ENCODE measurements around the gene SBK2.
A peak's percentile ranks its signal among the peaks of the same experiment; 100 is the strongest.
"Not testable (repeated sequence)": the region's sequence is repeated elsewhere in the genome, so short reads cannot be mapped to it uniquely, and the experiment has no call there.

SBK2 gene

GRCh38 chr19:55536951-55537740 is at the start of gene SBK2:
Gene SBK2 (minus strand): TSS chr19:55537133. CDS start chr19:55536294, 839 bp downstream.
- no peak within 1 kb of the TSS for H3K9ac ChIP-seq (ENCODE audit: low read depth in 1 of 2, low read length in 2 of 2)
- no peak within 1 kb of the TSS for H3K27ac ChIP-seq (ENCODE audit: low read depth, low read length)
- no peaks in the 10 kb centered on the region for H3K36me3 ChIP-seq (ENCODE audit: control insufficient read depth in 1 of 2, insufficient read depth in 2 of 2, low read length in 2 of 2)
- no peaks in the 10 kb centered on the region for H3K9me3 ChIP-seq (ENCODE audit: control insufficient read depth in 1 of 2, low read length in 2 of 2)
- H3K27me3 ChIP-seq (ENCODE audit: control insufficient read depth in 1 of 2, insufficient read depth in 2 of 2, low read length in 2 of 2): no peaks in the 10 kb centered on the region
- H3K4me1 ChIP-seq (ENCODE audit: control insufficient read depth in 1 of 2, insufficient read depth in 2 of 2, low read length in 2 of 2): no peaks in the 10 kb centered on the region
- H3K4me3 ChIP-seq (ENCODE audit: low read depth in 1 of 2, low read length in 2 of 2): no peak within 1 kb of the TSS

GRCh38 chr19:55585658-55586339 is 48.9 kb upstream of the SBK2 start:
- Histone ChIP-seq H3K36me3 (ENCODE audit: control insufficient read depth in 1 of 2, insufficient read depth in 2 of 2, low read length in 2 of 2) (no peaks in the 10 kb centered on the region), H3K27ac (ENCODE audit: low read depth, low read length) (no peak overlapping the region), H3K27me3 (ENCODE audit: control insufficient read depth in 1 of 2, insufficient read depth in 2 of 2, low read length in 2 of 2) (peaks cover 0 to 4% of the 10 kb centered on the region in 2 donors), H3K4me1 (ENCODE audit: control insufficient read depth in 1 of 2, insufficient read depth in 2 of 2, low read length in 2 of 2) (peaks cover 12 to 24% of the 10 kb centered on the region in 2 donors), H3K9ac (ENCODE audit: low read depth in 1 of 2, low read length in 2 of 2) (peak overlapping the region in 1 of 2 donors; percentile 51), H3K9me3 (ENCODE audit: control insufficient read depth in 1 of 2, low read length in 2 of 2) (no peaks in the 10 kb centered on the region), H3K4me3 (ENCODE audit: low read depth in 1 of 2, low read length in 2 of 2) (peak overlapping the region; percentile 41 to 59)

- H3K4me1 ChIP-seq (ENCODE audit: control insufficient read depth in 1 of 2, insufficient read depth in 2 of 2, low read length in 2 of 2): peaks cover 12 to 27% of the 10 kb centered on the region in 2 donors
- H3K4me3 ChIP-seq (ENCODE audit: low read depth in 1 of 2, low read length in 2 of 2): no peak overlapping the region
- no peak overlapping the region for H3K9ac ChIP-seq (ENCODE audit: low read depth in 1 of 2, low read length in 2 of 2)
- H3K9me3 ChIP-seq (ENCODE audit: control insufficient read depth in 1 of 2, low read length in 2 of 2): no peaks in the 10 kb centered on the region
- H3K36me3 ChIP-seq (ENCODE audit: control insufficient read depth in 1 of 2, insufficient read depth in 2 of 2, low read length in 2 of 2): no peaks in the 10 kb centered on the region
- H3K27me3 ChIP-seq (ENCODE audit: control insufficient read depth in 1 of 2, insufficient read depth in 2 of 2, low read length in 2 of 2): peaks cover 0 to 4% of the 10 kb centered on the region in 2 donors
- no peak overlapping the region for H3K27ac ChIP-seq (ENCODE audit: low read depth, low read length)
Observed at GRCh38 chr19:55584871-55585270, 47.9 kb upstream of the SBK2 start.

- not testable (repeated sequence) for H3K9me3 ChIP-seq (ENCODE audit: control insufficient read depth in 1 of 2, low read length in 2 of 2); H3K27ac ChIP-seq (ENCODE audit: low read depth, low read length); H3K4me3 ChIP-seq (ENCODE audit: low read depth in 1 of 2, low read length in 2 of 2); H3K9ac ChIP-seq (ENCODE audit: low read depth in 1 of 2, low read length in 2 of 2); H3K27me3 ChIP-seq (ENCODE audit: control insufficient read depth in 1 of 2, insufficient read depth in 2 of 2, low read length in 2 of 2); H3K36me3 ChIP-seq (ENCODE audit: control insufficient read depth in 1 of 2, insufficient read depth in 2 of 2, low read length in 2 of 2)
- H3K4me1 ChIP-seq (ENCODE audit: control insufficient read depth in 1 of 2, insufficient read depth in 2 of 2, low read length in 2 of 2): peaks cover 16 to 30% of the 10 kb centered on the region in 2 donors
Observed at GRCh38 chr19:55583897-55584296, 47.0 kb upstream of the SBK2 start.

GRCh38 chr19:55582284-55582683 is 45.4 kb upstream of the SBK2 start:
- H3K27ac ChIP-seq (ENCODE audit: low read depth, low read length); H3K27me3 ChIP-seq (ENCODE audit: control insufficient read depth in 1 of 2, insufficient read depth in 2 of 2, low read length in 2 of 2); H3K4me3 ChIP-seq (ENCODE audit: low read depth in 1 of 2, low read length in 2 of 2); H3K9ac ChIP-seq (ENCODE audit: low read depth in 1 of 2, low read length in 2 of 2); H3K9me3 ChIP-seq (ENCODE audit: control insufficient read depth in 1 of 2, low read length in 2 of 2); H3K36me3 ChIP-seq (ENCODE audit: control insufficient read depth in 1 of 2, insufficient read depth in 2 of 2, low read length in 2 of 2): not testable (repeated sequence)
- peaks cover 16 to 29% of the 10 kb centered on the region in 2 donors for H3K4me1 ChIP-seq (ENCODE audit: control insufficient read depth in 1 of 2, insufficient read depth in 2 of 2, low read length in 2 of 2)

GRCh38 chr19:55581823-55582223 is 44.9 kb upstream of the SBK2 start:
- H3K9me3 ChIP-seq (ENCODE audit: control insufficient read depth in 1 of 2, low read length in 2 of 2): no peaks in the 10 kb centered on the region
- peaks cover 16 to 25% of the 10 kb centered on the region in 2 donors for H3K4me1 ChIP-seq (ENCODE audit: control insufficient read depth in 1 of 2, insufficient read depth in 2 of 2, low read length in 2 of 2)
- no peak overlapping the region for H3K9ac ChIP-seq (ENCODE audit: low read depth in 1 of 2, low read length in 2 of 2)
- no peak overlapping the region for H3K27ac ChIP-seq (ENCODE audit: low read depth, low read length)
- no peaks in the 10 kb centered on the region for H3K36me3 ChIP-seq (ENCODE audit: control insufficient read depth in 1 of 2, insufficient read depth in 2 of 2, low read length in 2 of 2)
- H3K4me3 ChIP-seq (ENCODE audit: low read depth in 1 of 2, low read length in 2 of 2): peak overlapping the region in 1 of 2 donors; percentile 81
- peaks cover 0 to 4% of the 10 kb centered on the region in 2 donors for H3K27me3 ChIP-seq (ENCODE audit: control insufficient read depth in 1 of 2, insufficient read depth in 2 of 2, low read length in 2 of 2)

- peak overlapping the region; percentile 72 to 76 for H3K9ac ChIP-seq (ENCODE audit: low read depth in 1 of 2, low read length in 2 of 2)
- peaks cover 0 to 4% of the 10 kb centered on the region in 2 donors for H3K27me3 ChIP-seq (ENCODE audit: control insufficient read depth in 1 of 2, insufficient read depth in 2 of 2, low read length in 2 of 2)
Observed at GRCh38 chr19:55581145-55581822, 44.4 kb upstream of the SBK2 start.

GRCh38 chr19:55580628-55581144 is 43.8 kb upstream of the SBK2 start, which contains the start of gene ZNF579:
Gene ZNF579 (minus strand): TSS chr19:55580848. CDS start chr19:55579639, 1,209 bp downstream.
- Histone ChIP-seq H3K9me3 (ENCODE audit: control insufficient read depth in 1 of 2, low read length in 2 of 2) (no peaks in the 10 kb centered on the region), H3K27ac (ENCODE audit: low read depth, low read length) (peak within 1 kb of the TSS; percentile 70), H3K4me3 (ENCODE audit: low read depth in 1 of 2, low read length in 2 of 2) (peak within 1 kb of the TSS; percentile 80 to 81), H3K36me3 (ENCODE audit: control insufficient read depth in 1 of 2, insufficient read depth in 2 of 2, low read length in 2 of 2) (no peaks in the 10 kb centered on the region), H3K4me1 (ENCODE audit: control insufficient read depth in 1 of 2, insufficient read depth in 2 of 2, low read length in 2 of 2) (peaks cover 16 to 18% of the 10 kb centered on the region in 2 donors), H3K27me3 (ENCODE audit: control insufficient read depth in 1 of 2, insufficient read depth in 2 of 2, low read length in 2 of 2) (peaks cover 0 to 4% of the 10 kb centered on the region in 2 donors), H3K9ac (ENCODE audit: low read depth in 1 of 2, low read length in 2 of 2) (peak within 1 kb of the TSS; percentile 72 to 76)

More at GRCh38 chr19:55581145-55581822, 44.4 kb upstream of the SBK2 start:
- Histone ChIP-seq H3K36me3 (ENCODE audit: control insufficient read depth in 1 of 2, insufficient read depth in 2 of 2, low read length in 2 of 2) (no peaks in the 10 kb centered on the region), H3K4me1 (ENCODE audit: control insufficient read depth in 1 of 2, insufficient read depth in 2 of 2, low read length in 2 of 2) (peaks cover 16 to 23% of the 10 kb centered on the region in 2 donors), H3K4me3 (ENCODE audit: low read depth in 1 of 2, low read length in 2 of 2) (peak overlapping the region; percentile 80 to 81), H3K9me3 (ENCODE audit: control insufficient read depth in 1 of 2, low read length in 2 of 2) (no peaks in the 10 kb centered on the region), H3K27ac (ENCODE audit: low read depth, low read length) (peak overlapping the region; percentile 70)

GRCh38 chr19:55579766-55580621 is 43.1 kb upstream of the SBK2 start:
- peaks cover 16 to 18% of the 10 kb centered on the region in 2 donors for H3K4me1 ChIP-seq (ENCODE audit: control insufficient read depth in 1 of 2, insufficient read depth in 2 of 2, low read length in 2 of 2)
- no peaks in the 10 kb centered on the region for H3K9me3 ChIP-seq (ENCODE audit: control insufficient read depth in 1 of 2, low read length in 2 of 2)
- H3K9ac ChIP-seq (ENCODE audit: low read depth in 1 of 2, low read length in 2 of 2): peak overlapping the region; percentile 72 to 76
- H3K27ac ChIP-seq (ENCODE audit: low read depth, low read length): peak overlapping the region; percentile 70
- peak overlapping the region; percentile 80 to 81 for H3K4me3 ChIP-seq (ENCODE audit: low read depth in 1 of 2, low read length in 2 of 2)
- H3K27me3 ChIP-seq (ENCODE audit: control insufficient read depth in 1 of 2, insufficient read depth in 2 of 2, low read length in 2 of 2): peaks cover 0 to 4% of the 10 kb centered on the region in 2 donors
- H3K36me3 ChIP-seq (ENCODE audit: control insufficient read depth in 1 of 2, insufficient read depth in 2 of 2, low read length in 2 of 2): no peaks in the 10 kb centered on the region
